ENCODE data around the gene EFCC1.

EFCC1 gene

GRCh38 chr3:128996200-128996599, 4.9 kb upstream of the EFCC1 start:
- TF ChIP-seq CTCF (IDR thresholded peaks at IDR 0.05), result no peak
- H3K9me3 ChIP-seq, result no peaks in the 10 kb centered on the region
- peaks cover 67% of the 10 kb centered on the region for H3K27me3 ChIP-seq
- no peak overlapping the region for H3K27ac ChIP-seq
- H3K36me3 ChIP-seq, result no peaks in the 10 kb centered on the region
- peaks cover 36% of the 10 kb centered on the region in 2 experiments for H3K4me1 ChIP-seq (ENCODE audit: control insufficient read depth in 1 of 2, insufficient read depth in 1 of 2, low read depth in 1 of 2, low read length in 1 of 2)
- no peak overlapping the region for H3K4me3 ChIP-seq (ENCODE audit: low read depth in 1 of 2, low read length in 1 of 2)

GRCh38 chr3:128996726-128997125, 4.4 kb upstream of the EFCC1 start:
- Histone ChIP-seq H3K4me1 (ENCODE audit: control insufficient read depth in 1 of 2, insufficient read depth in 1 of 2, low read depth in 1 of 2, low read length in 1 of 2) (peaks cover 36 to 38% of the 10 kb centered on the region in 2 experiments), H3K9me3 (no peaks in the 10 kb centered on the region), H3K27me3 (peaks cover 72% of the 10 kb centered on the region), H3K27ac (no peak overlapping the region), H3K4me3 (ENCODE audit: low read depth in 1 of 2, low read length in 1 of 2) (no peak overlapping the region), H3K36me3 (no peaks in the 10 kb centered on the region)
- TF ChIP-seq CTCF (IDR thresholded peaks at IDR 0.05), result no peak

- H3K4me1 ChIP-seq (ENCODE audit: control insufficient read depth in 1 of 2, insufficient read depth in 1 of 2, low read depth in 1 of 2, low read length in 1 of 2), result peaks cover 33 to 38% of the 10 kb centered on the region in 2 experiments
- H3K9me3 ChIP-seq, result no peaks in the 10 kb centered on the region
- TF ChIP-seq CTCF (IDR thresholded peaks at IDR 0.05), result no peak
- H3K4me3 ChIP-seq (ENCODE audit: low read depth in 1 of 2, low read length in 1 of 2), result no peak overlapping the region
- no peaks in the 10 kb centered on the region for H3K36me3 ChIP-seq
- no peak overlapping the region for H3K27ac ChIP-seq
- peaks cover 81% of the 10 kb centered on the region for H3K27me3 ChIP-seq
These were observed 3.5 kb upstream of the EFCC1 start for GRCh38 chr3:128997486-128998133.

GRCh38 chr3:128998561-128998960, 2.5 kb upstream of the EFCC1 start:
- Histone ChIP-seq H3K4me3 (ENCODE audit: low read depth in 1 of 2, low read length in 1 of 2) (no peak overlapping the region), H3K27me3 (peaks cover 91% of the 10 kb centered on the region), H3K27ac (no peak overlapping the region), H3K4me1 (ENCODE audit: control insufficient read depth in 1 of 2, insufficient read depth in 1 of 2, low read depth in 1 of 2, low read length in 1 of 2) (peaks cover 27 to 36% of the 10 kb centered on the region in 2 experiments), H3K9me3 (no peaks in the 10 kb centered on the region), H3K36me3 (no peaks in the 10 kb centered on the region)
- no peak for TF ChIP-seq CTCF (IDR thresholded peaks at IDR 0.05)

- no peaks in the 10 kb centered on the region for H3K9me3 ChIP-seq
- H3K27ac ChIP-seq, result no peak overlapping the region
- peaks cover 96% of the 10 kb centered on the region for H3K27me3 ChIP-seq
- H3K4me1 ChIP-seq (ENCODE audit: control insufficient read depth in 1 of 2, insufficient read depth in 1 of 2, low read depth in 1 of 2, low read length in 1 of 2), result peaks cover 29 to 35% of the 10 kb centered on the region in 2 experiments
- H3K36me3 ChIP-seq, result no peaks in the 10 kb centered on the region
- H3K4me3 ChIP-seq (ENCODE audit: low read depth in 1 of 2, low read length in 1 of 2), result no peak overlapping the region
- TF ChIP-seq CTCF (IDR thresholded peaks at IDR 0.05), result no peak
These were observed 2.0 kb upstream of the EFCC1 start for GRCh38 chr3:128999102-128999501.

All from neutrophil (primary cell).